Occipital lobe (tissue), 2 donors: ENCODE measurements around the gene INPP4B. TPM values are rescaled to one million over a fixed set of nuclear protein-coding genes. Genes with fewer than 3 reads are reported as not detected.

Experiments used
- DNase-seq: peaks from one replicate; lab custom pipeline; 2025; lab: John Stamatoyannopoulos, UW
- total RNA-seq: library from RNA; depleted of rRNA; stranded (reverse); fragments of >200 nt; gene quantifications from one replicate; pipeline ENCODE4 v1.2.3, GENCODE V29; 2014

The INPP4B gene
- total RNA-seq, 1 donor from 2014 or later = 6.7 TPM

- DNase-seq = no peak
Observed at GRCh38 chr4:142311916-142312315, 534.2 kb downstream of the INPP4B start.

GRCh38 chr4:142309772-142310171, 536.3 kb downstream of the INPP4B start:
- no peak for DNase-seq

GRCh38 chr4:142307857-142308256, 538.2 kb downstream of the INPP4B start:
- DNase-seq = no peak

GRCh38 chr4:142297313-142297712, 548.8 kb downstream of the INPP4B start:
- DNase-seq = no peak

GRCh38 chr4:142293536-142293935, 552.6 kb downstream of the INPP4B start:
- DNase-seq = no peak

GRCh38 chr4:142292231-142292630, 553.9 kb downstream of the INPP4B start:
- DNase-seq = no peak

GRCh38 chr4:142291299-142292050, 554.6 kb downstream of the INPP4B start:
- DNase-seq = no peak

- DNase-seq = no peak
Observed at GRCh38 chr4:142287371-142287770, 558.7 kb downstream of the INPP4B start.

- no peak for DNase-seq
Observed at GRCh38 chr4:142285222-142285583, 560.9 kb downstream of the INPP4B start.

GRCh38 chr4:142284402-142285221, 561.5 kb downstream of the INPP4B start:
- DNase-seq = no peak

GRCh38 chr4:142282870-142283431, 563.1 kb downstream of the INPP4B start:
- no peak for DNase-seq

- DNase-seq = no peak
Observed at GRCh38 chr4:142281999-142282398, 564.1 kb downstream of the INPP4B start.

- DNase-seq = no peak
Observed at GRCh38 chr4:142278663-142279062, 567.4 kb downstream of the INPP4B start.

- DNase-seq = no peak
Observed at GRCh38 chr4:142278171-142278570, 567.9 kb downstream of the INPP4B start.

- no peak for DNase-seq
Observed at GRCh38 chr4:142274137-142274536, 572.0 kb downstream of the INPP4B start.

- no peak for DNase-seq
Observed at GRCh38 chr4:142272452-142272851, 573.6 kb downstream of the INPP4B start.

- no peak for DNase-seq
Observed at GRCh38 chr4:142271832-142272231, 574.3 kb downstream of the INPP4B start.

- DNase-seq = no peak
Observed at GRCh38 chr4:142267101-142267500, 579.0 kb downstream of the INPP4B start.

GRCh38 chr4:142265946-142266345, 580.2 kb downstream of the INPP4B start:
- DNase-seq = no peak

GRCh38 chr4:142265536-142265935, 580.6 kb downstream of the INPP4B start:
- DNase-seq = no peak

- DNase-seq = no peak
Observed at GRCh38 chr4:142264961-142265360, 581.1 kb downstream of the INPP4B start.

GRCh38 chr4:142262956-142263355, 583.1 kb downstream of the INPP4B start:
- DNase-seq = no peak

GRCh38 chr4:142248946-142249345, 597.2 kb downstream of the INPP4B start:
- no peak for DNase-seq
